HepG2 (cell line): ENCODE results near the gene CSNK1D. TPM values are rescaled to one million over a fixed set of nuclear protein-coding genes. Genes with fewer than 3 reads are reported as not detected.

Source experiments
- BCLAF1 ChIP-seq: fragments of 450-650 bp; IDR thresholded peaks from 2 replicates; pipeline ENCODE4 v1.6.1; 2017; ENCODE audit warnings: mild to moderate bottlenecking
- CBX5 ChIP-seq: sonication (generic); formaldehyde crosslinking; IDR thresholded peaks from 2 replicates; pipeline ENCODE4 v1.4.0; 2020; ENCODE audit warnings: missing genetic modification reagents, borderline replicate concordance
- ETV6 ChIP-seq: sonication (generic); formaldehyde crosslinking; conservative IDR thresholded peaks from 2 replicates; pipeline ENCODE4 v1.4.0; 2020; ENCODE audit warnings: missing genetic modification reagents
- FOSL2 ChIP-seq: sonication (generic); formaldehyde crosslinking; IDR thresholded peaks from 2 replicates; pipeline ENCODE4 v1.4.0; 2020; ENCODE audit warnings: missing genetic modification reagents
- GABPA ChIP-seq, 2 experiments: IDR thresholded peaks; 2 replicates each; pipeline ENCODE4 v1.6.1; 2011 to 2016; ENCODE audit warnings: low read depth in 2 of 2, low read length in 1 of 2, missing biosample characterization in 1 of 2, missing genetic modification characterization in 1 of 2
- HMGA1 ChIP-seq: sonication (generic); formaldehyde crosslinking; conservative IDR thresholded peaks from 2 replicates; pipeline ENCODE4 v1.4.0; 2020; ENCODE audit warnings: missing genetic modification reagents
- ISL2 ChIP-seq: sonication (generic); formaldehyde crosslinking; IDR thresholded peaks from 2 replicates; pipeline ENCODE4 v1.5.0; 2020; ENCODE audit warnings: missing genetic modification reagents
- MIER2 ChIP-seq: IDR thresholded peaks from 2 replicates; pipeline ENCODE4 v1.6.1; 2016; ENCODE audit warnings: missing biosample characterization, missing genetic modification reagents
- NAIF1 ChIP-seq: sonication (generic); formaldehyde crosslinking; IDR thresholded peaks from 2 replicates; pipeline ENCODE4 v1.5.0; 2020; ENCODE audit warnings: mild to moderate bottlenecking, missing genetic modification reagents, borderline replicate concordance
- NFKBIZ ChIP-seq: IDR thresholded peaks from 2 replicates; pipeline ENCODE4 v1.6.1; 2018; ENCODE audit warnings: missing genetic modification reagents, missing compliant biosample characterization
- PRMT3 ChIP-seq: sonication (generic); formaldehyde crosslinking; IDR thresholded peaks from 2 replicates; pipeline ENCODE4 v1.8.1; 2022; ENCODE audit warnings: low read depth, mild to moderate bottlenecking, moderate library complexity, missing genetic modification reagents, borderline replicate concordance
- THAP9 ChIP-seq: sonication (generic); formaldehyde crosslinking; IDR thresholded peaks from 2 replicates; pipeline ENCODE4; 2020; ENCODE audit warnings: missing genetic modification reagents, mild to moderate bottlenecking, borderline replicate concordance
- ZBTB39 ChIP-seq: sonication (generic); formaldehyde crosslinking; IDR thresholded peaks from 2 replicates; pipeline ENCODE4 v1.5.0; 2020; ENCODE audit warnings: missing genetic modification reagents
- ZFP62 ChIP-seq: sonication (generic); formaldehyde crosslinking; IDR thresholded peaks from 2 replicates; pipeline ENCODE4 v1.4.0; 2020; ENCODE audit warnings: missing genetic modification reagents
- ZFYVE20 ChIP-seq: sonication (generic); formaldehyde crosslinking; IDR thresholded peaks from 2 replicates; pipeline ENCODE4 v1.8.0; 2023; ENCODE audit warnings: low read depth, mild to moderate bottlenecking, moderate library complexity, missing genetic modification reagents, borderline replicate concordance
- ZNF574 ChIP-seq: sonication (generic); formaldehyde crosslinking; IDR thresholded peaks from 2 replicates; pipeline ENCODE4 v1.4.0; 2020; ENCODE audit warnings: missing genetic modification reagents
- polyA plus RNA-seq, 8 experiments: library from polyadenylated mRNA; depleted of rRNA in 3 of 8; stranded (reverse) in 7 of 8; unstranded in 1 of 8; fragments of >200 nt; fragmentation: Illumina TruSeq in 4 of 8; extraction: Trizol in 4 of 8; gene quantifications; 2 replicates each; pipeline versions ENCODE4 v1.2.1 to v1.2.3, GENCODE V29; 2011 to 2016; ENCODE audit warnings: low read depth in 4 of 8, missing spikeins in 1 of 8, mixed read lengths in 1 of 8; ENCODE audit not compliant: insufficient read depth in 1 of 8
- total RNA-seq, 5 experiments: library from RNA; depleted of rRNA; stranded (reverse); fragments of >200 nt; fragmentation: Illumina TruSeq; extraction: Trizol; gene quantifications; 2 replicates each; pipeline ENCODE4 v1.2.3, GENCODE V29; 2016; ENCODE audit warnings: low read depth in 1 of 5
- TF ChIP-seq, protein P1 (sequence below), 2 experiments: fragments of 450-650 bp in 1 of 2; sonication (generic) in 1 of 2; formaldehyde crosslinking; IDR thresholded peaks; 2 replicates each; pipeline versions ENCODE4 v1.5.0 to v1.8.0; 2020 to 2022; ENCODE audit warnings: mild to moderate bottlenecking in 1 of 2, missing genetic modification reagents in 1 of 2

The CSNK1D gene
- total and polyA plus RNA-seq, 2 of the 13 experiments (the other 11 are each of a cell fraction or from before 2014, with no cell fraction given): 31.5 to 128 TPM

GRCh38 chr17:82320140-82320840, 46.8 kb upstream of the CSNK1D start (continued):
- TF ChIP-seq BCLAF1: no peak
- TF ChIP-seq ISL2 (CRISPR knock-in tag): no peak
- TF ChIP-seq MIER2 (CRISPR knock-in tag): no peak
- peak; percentile 18; the same call in 1 of the 2 replicates for TF ChIP-seq THAP9 (CRISPR knock-in tag)
- TF ChIP-seq NFKBIZ (CRISPR knock-in tag): peak; percentile 43; the same call in 1 of the 2 replicates
- no peak for TF ChIP-seq PRMT3 (CRISPR knock-in tag)
- no peak for TF ChIP-seq ZFYVE20
- peak; percentile 21; the same call in 1 of the 2 replicates for TF ChIP-seq FOSL2 (CRISPR knock-in tag)
- no peak for TF ChIP-seq GABPA (IDR thresholded peaks at IDR 0.05; ENCODE audit: low read depth, low read length)
- no peak for TF ChIP-seq GABPA (CRISPR knock-in tag; IDR thresholded peaks at IDR 0.05; ENCODE audit: low read depth)
- TF ChIP-seq NAIF1 (CRISPR knock-in tag): no peak
- TF ChIP-seq HMGA1 (CRISPR knock-in tag): no peak
- TF ChIP-seq ZFP62: no peak
- peak; percentile 55; the same call in 1 of the 2 replicates for TF ChIP-seq ZNF574 (CRISPR knock-in tag)
- no peak for TF ChIP-seq CBX5
- TF ChIP-seq, protein P1, sequence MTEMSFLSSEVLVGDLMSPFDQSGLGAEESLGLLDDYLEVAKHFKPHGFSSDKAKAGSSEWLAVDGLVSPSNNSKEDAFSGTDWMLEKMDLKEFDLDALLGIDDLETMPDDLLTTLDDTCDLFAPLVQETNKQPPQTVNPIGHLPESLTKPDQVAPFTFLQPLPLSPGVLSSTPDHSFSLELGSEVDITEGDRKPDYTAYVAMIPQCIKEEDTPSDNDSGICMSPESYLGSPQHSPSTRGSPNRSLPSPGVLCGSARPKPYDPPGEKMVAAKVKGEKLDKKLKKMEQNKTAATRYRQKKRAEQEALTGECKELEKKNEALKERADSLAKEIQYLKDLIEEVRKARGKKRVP (CRISPR knock-in tag; IDR thresholded peaks at IDR 0.05): no peak
- TF ChIP-seq ZBTB39: no peak
- TF ChIP-seq ETV6 (CRISPR knock-in tag): no peak
